Prostate gland (tissue), 2 donors: ENCODE data around the gene RABGAP1L. TPM values are rescaled to one million over a fixed set of nuclear protein-coding genes. Genes with fewer than 3 reads are reported as not detected.
A peak's percentile ranks its signal among the peaks of the same experiment; 100 is the strongest.

ENCODE experiments used
- DNase-seq: peaks from one replicate; pipeline ENCODE4 v3.0.0-alpha.2; 2019; ENCODE audit warnings: low spot score
- H3K27ac ChIP-seq, 2 donors: fragments of 200-600 bp; sonication (generic); 2 replicates each; pipeline ENCODE4 v1.5.1; 2017 to 2019
- H3K27me3 ChIP-seq: fragments of 200-600 bp; sonication (generic); replicated peaks from 2 replicates; pipeline ENCODE4 v1.5.1; 2019; ENCODE audit not compliant: insufficient read depth
- H3K36me3 ChIP-seq, 2 donors: fragments of 200-600 bp; sonication (generic); 1 replicate in 1 of 2; 2 replicates in 1 of 2; pipeline versions ENCODE4 v1.5.1 to v1.8.1; 2017 to 2019
- H3K4me1 ChIP-seq: fragments of 200-600 bp; sonication (generic); replicated peaks from 2 replicates; pipeline ENCODE4 v1.5.1; 2019
- H3K4me3 ChIP-seq, 2 donors: fragments of 200-600 bp; sonication (generic); 2 replicates each; pipeline ENCODE4 v1.5.1; 2017 to 2019
- H3K9me3 ChIP-seq: fragments of 200-600 bp; sonication (generic); 2 replicates; pipeline ENCODE4 v1.5.1; 2017
- POLR2A ChIP-seq: fragments of 450-650 bp; IDR thresholded peaks from one replicate; pipeline ENCODE4 v1.6.1; 2016; ENCODE audit warnings: antibody characterized with exemption, mild to moderate bottlenecking
- POLR2AphosphoS5 ChIP-seq: sonication (generic); formaldehyde crosslinking; IDR thresholded peaks from one replicate; pipeline ENCODE4 v1.6.1; 2017; ENCODE audit warnings: antibody characterized with exemption
- WGBS: methylation state at CpG from one replicate; pipeline ENCODE4 v1.1.5; 2018; 5-methylcytosine and 5-hydroxymethylcytosine counted together
- intact Hi-C: fragments of 100-400 bp; cut with DNase I; formaldehyde crosslinking; loops from one replicate; pipeline ENCODE4 v1.14.2; 2022
- total RNA-seq, 2 donors: library from RNA; depleted of rRNA; stranded (reverse); fragments of >200 nt; gene quantifications; one replicate each; pipeline ENCODE4 v1.1.0, GENCODE V29; 2016
- TF ChIP-seq, protein P1 (sequence below), 4 experiments: fragments of 200-600 bp in 2 of 4; fragments of 450-650 bp in 2 of 4; sonication (generic) in 2 of 4; IDR thresholded peaks; 1 replicate in 3 of 4; 2 replicates in 1 of 4; pipeline ENCODE4 v1.5.1; 2016 to 2019; ENCODE audit warnings: antibody characterized with exemption in 4 of 4, mild to moderate bottlenecking in 2 of 4, moderate library complexity in 2 of 4

Gene RABGAP1L
- total RNA-seq, 2 donors from 2014 or later = 32.3 to 41.5 TPM

GRCh38 chr1:174902531-174903099, 743.3 kb downstream of the RABGAP1L start:
- no peaks in the 10 kb centered on the region for H3K4me1 ChIP-seq
- TF ChIP-seq, protein P1, sequence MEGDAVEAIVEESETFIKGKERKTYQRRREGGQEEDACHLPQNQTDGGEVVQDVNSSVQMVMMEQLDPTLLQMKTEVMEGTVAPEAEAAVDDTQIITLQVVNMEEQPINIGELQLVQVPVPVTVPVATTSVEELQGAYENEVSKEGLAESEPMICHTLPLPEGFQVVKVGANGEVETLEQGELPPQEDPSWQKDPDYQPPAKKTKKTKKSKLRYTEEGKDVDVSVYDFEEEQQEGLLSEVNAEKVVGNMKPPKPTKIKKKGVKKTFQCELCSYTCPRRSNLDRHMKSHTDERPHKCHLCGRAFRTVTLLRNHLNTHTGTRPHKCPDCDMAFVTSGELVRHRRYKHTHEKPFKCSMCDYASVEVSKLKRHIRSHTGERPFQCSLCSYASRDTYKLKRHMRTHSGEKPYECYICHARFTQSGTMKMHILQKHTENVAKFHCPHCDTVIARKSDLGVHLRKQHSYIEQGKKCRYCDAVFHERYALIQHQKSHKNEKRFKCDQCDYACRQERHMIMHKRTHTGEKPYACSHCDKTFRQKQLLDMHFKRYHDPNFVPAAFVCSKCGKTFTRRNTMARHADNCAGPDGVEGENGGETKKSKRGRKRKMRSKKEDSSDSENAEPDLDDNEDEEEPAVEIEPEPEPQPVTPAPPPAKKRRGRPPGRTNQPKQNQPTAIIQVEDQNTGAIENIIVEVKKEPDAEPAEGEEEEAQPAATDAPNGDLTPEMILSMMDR (IDR thresholded peaks at IDR 0.05) = no peak
- TF ChIP-seq POLR2AphosphoS5 (no peak), POLR2A (no peak)
- H3K9me3 ChIP-seq = no peaks in the 10 kb centered on the region
- DNase-seq = no peak
- no peaks in the 10 kb centered on the region for H3K36me3 ChIP-seq
- intact Hi-C loops = no loop called here
- no peak overlapping the region for H3K27ac ChIP-seq
- no peaks in the 10 kb centered on the region for H3K27me3 ChIP-seq
- 85% methylated on average over 4 of the region's 4 CpGs for WGBS
- H3K4me3 ChIP-seq = no peak overlapping the region

DNA sequence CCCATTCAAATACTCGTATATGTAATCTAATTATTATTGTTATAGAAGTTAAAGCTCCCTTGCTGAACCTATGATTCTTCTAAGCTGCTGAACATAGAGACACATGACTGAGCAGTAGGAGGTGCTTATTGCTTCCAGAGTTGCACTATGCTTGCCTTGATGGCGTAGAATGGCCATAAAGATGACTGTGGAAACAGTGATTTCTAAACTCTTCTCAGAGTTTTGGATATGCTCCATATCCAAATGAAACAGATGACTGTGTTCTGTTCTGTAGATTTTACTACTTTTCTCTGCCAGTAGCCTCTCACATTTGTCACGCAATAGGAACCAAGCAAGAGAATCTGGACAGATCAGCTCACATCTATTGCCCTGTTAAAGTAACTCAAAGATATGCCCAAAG, 752.3 kb downstream of the RABGAP1L start:
- 50% methylated on average over 3 of the region's 3 CpGs for WGBS
- DNase-seq = no peak
- H3K27me3 ChIP-seq = no peaks in the 10 kb centered on the region
- H3K4me1 ChIP-seq = no peaks in the 10 kb centered on the region
- no peaks in the 10 kb centered on the region for H3K9me3 ChIP-seq
- H3K36me3 ChIP-seq = no peaks in the 10 kb centered on the region
- TF ChIP-seq POLR2AphosphoS5 = peak; percentile 18
- TF ChIP-seq, protein P1 (IDR thresholded peaks at IDR 0.05) = no peak
- no peak overlapping the region for H3K4me3 ChIP-seq
- no peak overlapping the region for H3K27ac ChIP-seq
- intact Hi-C loops = no loop called here

DNA sequence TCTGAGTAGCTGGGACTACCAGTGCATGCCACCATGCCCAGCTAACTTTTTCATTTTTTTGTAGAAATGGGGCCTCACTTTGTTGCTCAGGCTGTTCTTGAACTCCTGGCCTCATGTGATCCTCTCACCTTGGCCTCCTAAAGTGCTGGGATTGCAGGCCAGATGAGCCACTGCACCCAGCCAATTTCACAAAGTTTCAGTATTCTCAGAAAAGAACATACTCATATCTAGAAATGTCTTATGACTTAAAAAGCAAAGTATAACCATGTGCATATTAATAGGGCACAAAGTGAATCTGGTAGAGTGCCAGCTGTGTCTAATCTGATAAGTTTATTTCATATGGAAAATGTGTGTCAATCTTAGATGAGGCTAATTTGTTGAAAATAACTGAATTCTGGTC, 752.9 kb downstream of the RABGAP1L start:
- no peak overlapping the region for H3K4me3 ChIP-seq
- no peaks in the 10 kb centered on the region for H3K4me1 ChIP-seq
- H3K9me3 ChIP-seq = no peaks in the 10 kb centered on the region
- no peak for DNase-seq
- no peaks in the 10 kb centered on the region for H3K27me3 ChIP-seq
- no peak overlapping the region for H3K27ac ChIP-seq
- intact Hi-C loops = no loop called here
- TF ChIP-seq, protein P1 (IDR thresholded peaks at IDR 0.05) = no peak
- TF ChIP-seq POLR2AphosphoS5 (no peak), POLR2A (no peak)
- no peaks in the 10 kb centered on the region for H3K36me3 ChIP-seq

DNA sequence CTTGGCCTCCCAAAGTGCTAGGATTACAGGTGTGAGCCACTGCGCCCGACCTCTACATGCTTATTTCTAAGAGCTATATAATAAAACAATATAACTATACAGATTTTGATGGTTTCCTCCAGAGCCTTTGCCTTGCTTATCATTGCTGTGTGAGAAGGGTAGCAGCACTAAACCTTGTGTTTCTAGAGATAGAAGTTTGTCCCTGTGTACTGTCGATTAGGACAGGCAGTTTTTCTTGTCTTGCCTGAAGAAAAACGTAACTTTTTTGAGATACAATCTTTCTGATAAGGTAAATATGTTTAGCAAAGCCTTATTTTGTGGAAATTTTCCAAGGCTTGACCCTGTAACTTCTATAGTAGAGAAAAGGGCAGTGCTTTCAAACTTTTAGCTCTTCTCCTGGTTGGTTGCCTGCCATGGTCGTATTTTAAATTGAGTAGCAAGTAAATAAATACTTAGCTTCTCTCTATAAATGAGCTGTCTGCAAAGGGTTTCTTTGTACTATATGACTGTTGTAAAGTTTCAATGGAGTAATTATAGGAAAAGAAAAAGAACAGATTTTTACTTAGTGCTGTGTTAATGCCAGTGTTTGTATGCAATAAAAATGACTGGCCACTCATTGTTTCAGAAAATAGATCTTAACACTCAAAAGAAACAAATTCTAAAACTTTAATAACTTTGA, 754.0 kb downstream of the RABGAP1L start:
- no peaks in the 10 kb centered on the region for H3K9me3 ChIP-seq
- DNase-seq = no peak
- no peaks in the 10 kb centered on the region for H3K4me1 ChIP-seq
- WGBS = 32% methylated on average over 5 of the region's 5 CpGs
- no peaks in the 10 kb centered on the region for H3K27me3 ChIP-seq
- H3K27ac ChIP-seq = no peak overlapping the region
- TF ChIP-seq POLR2A = no peak
- TF ChIP-seq, protein P1 (IDR thresholded peaks at IDR 0.05) = no peak
- TF ChIP-seq POLR2AphosphoS5 = no peak
- no peak overlapping the region for H3K4me3 ChIP-seq
- H3K36me3 ChIP-seq = no peaks in the 10 kb centered on the region
- intact Hi-C loops = no loop called here

DNA sequence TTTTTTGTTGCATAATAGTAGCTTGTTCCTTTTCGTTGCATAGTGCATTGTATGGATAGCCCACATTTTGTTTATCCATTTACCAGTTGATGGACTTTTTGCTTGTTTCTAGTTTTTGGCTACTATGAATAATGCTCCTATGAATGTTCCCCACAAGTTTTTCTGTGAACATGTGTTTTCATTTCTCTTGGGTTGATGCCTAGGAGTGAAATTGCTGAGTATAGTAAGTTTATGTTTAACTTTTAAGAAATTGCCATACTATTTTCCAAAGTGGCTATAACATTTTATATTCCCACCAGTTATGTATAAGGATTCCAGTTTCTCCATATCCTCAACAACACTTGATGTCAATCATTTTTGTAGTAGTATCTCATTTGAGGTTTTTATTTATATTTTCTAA, 755.7 kb downstream of the RABGAP1L start:
- no peaks in the 10 kb centered on the region for H3K27me3 ChIP-seq
- WGBS = 86% methylated on average over 1 of the region's 1 CpG
- no peak for DNase-seq
- H3K4me1 ChIP-seq = no peaks in the 10 kb centered on the region
- no peak overlapping the region for H3K4me3 ChIP-seq
- intact Hi-C loops = no loop called here
- H3K27ac ChIP-seq = no peak overlapping the region
- H3K36me3 ChIP-seq = no peaks in the 10 kb centered on the region
- H3K9me3 ChIP-seq = no peaks in the 10 kb centered on the region
- no peak for TF ChIP-seq POLR2A
- TF ChIP-seq, protein P1 (IDR thresholded peaks at IDR 0.05) = no peak
- no peak for TF ChIP-seq POLR2AphosphoS5
